GM18520 (cell line): Measurements from ENCODE around the gene PI4KA.
"Not testable (repeated sequence)": the region's sequence is repeated elsewhere in the genome, so short reads cannot be mapped to it uniquely, and the experiment has no call there.

Experiments used
- ATAC-seq: cut with Tn5 transposase; IDR thresholded peaks from one replicate; pipeline ENCODE4 v1.9.1; 2021; ENCODE audit not compliant: unreplicated experiment

PI4KA gene

DNA sequence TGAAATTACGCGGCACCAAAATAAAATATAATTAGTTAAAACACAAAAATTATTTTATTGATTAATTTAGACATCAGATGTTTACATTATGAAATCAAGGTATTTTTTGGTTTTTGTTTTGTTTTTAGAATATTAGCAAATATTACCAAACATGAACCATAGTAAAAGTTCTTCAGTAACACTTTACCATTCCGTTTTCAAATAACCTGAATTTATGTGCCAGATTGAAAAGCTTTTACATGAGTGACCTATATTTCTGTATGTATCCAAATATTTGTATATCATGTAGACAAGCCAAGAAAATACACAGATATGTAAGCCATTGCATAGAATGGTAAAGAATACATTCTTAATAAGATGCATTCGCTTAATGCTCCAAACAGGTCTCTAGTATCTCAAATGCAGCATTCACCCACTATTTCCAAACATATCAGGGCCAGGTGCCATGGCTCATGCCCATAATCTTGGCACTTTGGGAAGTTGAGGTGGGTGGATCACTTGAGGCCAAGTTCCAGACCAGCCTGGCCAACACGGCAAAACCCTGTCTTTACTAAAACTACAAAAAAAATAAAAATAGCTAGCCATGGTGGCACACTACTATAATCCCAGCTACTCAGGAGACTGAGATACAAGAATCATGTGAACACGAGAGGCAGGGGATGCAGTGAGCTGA, 187.1 kb downstream of the PI4KA start:
- no peak for ATAC-seq

- ATAC-seq, result not testable (repeated sequence)
Measured at GRCh38 chr22:20670457-20671261, 188.0 kb downstream of the PI4KA start.

DNA sequence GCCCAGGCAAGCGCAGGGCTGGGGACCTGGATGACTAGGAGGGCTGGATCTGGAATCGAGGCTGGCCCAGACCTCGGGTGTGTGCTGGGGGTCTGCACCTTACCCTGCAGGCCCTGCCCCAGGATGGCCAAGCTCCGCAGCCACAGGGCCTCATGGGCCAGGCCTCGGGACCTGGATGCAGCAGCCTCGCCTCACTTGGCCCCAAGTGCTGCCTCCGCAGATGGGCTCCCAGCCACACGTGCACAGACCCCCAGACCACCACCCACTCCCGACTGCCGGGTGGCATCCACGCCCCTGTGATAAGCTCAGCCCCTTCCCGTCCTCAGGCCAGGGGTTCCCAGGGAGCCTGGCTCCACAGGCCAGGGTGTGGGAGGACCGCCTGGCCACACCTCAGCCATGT, 188.7 kb downstream of the PI4KA start:
- not testable (repeated sequence) for ATAC-seq

DNA sequence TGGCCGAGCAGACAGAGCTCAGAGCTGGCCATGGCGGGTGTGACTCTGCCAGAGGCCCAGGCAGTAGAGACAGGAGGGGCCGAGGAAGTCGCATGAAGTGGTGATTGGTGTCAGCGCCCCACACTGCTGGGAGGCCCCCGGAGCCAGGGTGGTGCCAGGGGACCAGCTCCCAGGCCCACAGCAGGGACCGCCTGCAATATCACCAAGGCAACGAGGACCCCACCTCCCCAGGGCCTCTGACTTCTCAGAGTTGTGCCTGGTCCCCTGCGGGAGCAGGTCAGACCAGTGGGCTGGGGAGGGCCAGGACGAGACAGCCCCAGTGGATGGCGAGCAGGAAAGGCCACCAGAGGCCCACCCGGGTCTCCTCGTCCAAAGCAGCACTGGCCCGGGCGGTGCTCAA, 189.1 kb downstream of the PI4KA start:
- not testable (repeated sequence) for ATAC-seq

DNA sequence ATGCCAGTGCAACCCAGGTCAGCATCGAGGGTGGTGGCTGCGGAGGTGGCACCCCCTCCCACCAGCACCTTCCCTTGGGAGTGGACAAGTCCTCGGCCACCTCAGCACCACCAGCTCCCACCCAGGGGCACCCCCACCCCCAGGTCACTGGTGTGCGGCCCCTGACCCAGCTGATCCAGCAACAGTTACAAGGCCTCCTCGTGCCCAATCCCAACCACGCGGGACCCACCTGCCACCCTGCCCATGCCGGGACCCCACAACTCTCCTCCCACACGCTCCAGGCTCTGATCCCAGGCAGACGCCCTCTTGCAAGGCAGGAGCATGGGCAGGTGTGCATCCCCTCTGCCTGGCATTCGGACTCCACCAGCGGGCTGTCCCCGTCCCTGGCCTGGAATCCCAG, 189.8 kb downstream of the PI4KA start:
- not testable (repeated sequence) for ATAC-seq

GRCh38 chr22:20668226-20668625, 190.4 kb downstream of the PI4KA start:
- ATAC-seq, result not testable (repeated sequence)

- ATAC-seq, result not testable (repeated sequence)
Measured at GRCh38 chr22:20667548-20667947, 191.1 kb downstream of the PI4KA start.

- no peak for ATAC-seq
Measured at GRCh38 chr22:20666560-20666959, 192.1 kb downstream of the PI4KA start.

- ATAC-seq, result no peak
Measured at GRCh38 chr22:20664594-20664959, 194.0 kb downstream of the PI4KA start.

GRCh38 chr22:20663941-20664593, 194.5 kb downstream of the PI4KA start:
- ATAC-seq, result no peak

DNA sequence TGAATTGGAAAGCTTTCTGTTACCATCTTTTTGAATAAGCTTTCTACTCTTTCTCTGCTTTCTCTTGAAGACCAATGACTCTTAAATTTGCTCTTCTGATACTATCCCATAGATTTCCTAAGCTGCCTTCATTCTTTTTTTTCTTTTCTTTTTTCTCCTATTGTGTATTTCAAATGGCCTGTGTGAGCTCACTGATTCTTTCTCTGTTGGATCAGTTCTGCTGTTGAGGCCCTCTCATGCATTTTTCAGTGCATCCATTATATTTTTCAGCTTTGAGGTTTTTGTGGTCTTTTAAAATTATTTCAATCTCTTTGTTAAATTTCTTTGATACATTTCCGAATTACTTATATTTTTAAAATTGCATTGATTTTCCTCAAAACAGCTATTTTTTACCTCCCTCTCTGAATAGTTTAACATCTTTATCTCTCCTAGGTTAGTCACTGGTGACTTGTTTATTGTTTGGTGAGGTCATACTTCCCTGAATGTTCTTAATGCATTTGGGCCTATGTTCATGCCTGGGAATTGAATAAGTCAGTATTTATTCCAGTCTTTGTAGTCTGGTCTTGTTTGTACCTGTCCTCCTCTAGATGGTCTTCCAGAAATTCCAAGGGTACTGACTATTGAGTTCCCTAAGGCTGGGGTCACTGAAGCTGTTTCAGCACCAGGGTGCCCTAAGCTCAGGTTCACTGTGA, 195.3 kb downstream of the PI4KA start:
- ATAC-seq, result no peak

- not testable (repeated sequence) for ATAC-seq
Measured at GRCh38 chr22:20662524-20663036, 196.0 kb downstream of the PI4KA start.

GRCh38 chr22:20661473-20661872, 197.1 kb downstream of the PI4KA start:
- no peak for ATAC-seq

DNA sequence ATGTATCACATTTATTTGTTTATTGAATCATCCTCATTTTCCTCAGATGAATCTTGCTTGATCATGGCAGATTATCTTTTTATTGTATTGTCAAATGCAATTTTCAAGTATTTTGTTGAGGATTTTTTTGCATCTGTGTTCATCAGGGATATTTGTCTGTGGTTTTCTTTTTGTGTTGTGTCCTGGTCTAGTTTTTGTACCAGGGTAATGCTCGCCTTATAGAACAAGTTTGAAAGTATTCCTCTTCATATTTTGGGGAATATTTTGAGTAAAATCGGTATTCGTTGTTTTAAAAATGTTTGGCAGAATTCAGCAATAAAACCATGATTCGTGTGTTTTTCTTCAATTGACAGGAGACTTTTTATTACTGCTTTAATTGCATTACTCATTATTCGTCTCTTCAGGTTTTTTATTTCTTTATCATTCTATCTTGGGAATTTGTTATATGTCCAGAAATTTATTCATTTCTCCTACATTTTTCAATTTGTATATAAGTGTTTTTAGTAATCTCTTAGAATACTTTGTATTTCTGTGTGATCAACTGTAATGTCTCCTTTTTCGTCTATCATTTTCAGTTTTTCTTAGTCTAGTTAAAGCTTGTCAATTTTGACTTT, 198.1 kb downstream of the PI4KA start:
- no peak for ATAC-seq

DNA sequence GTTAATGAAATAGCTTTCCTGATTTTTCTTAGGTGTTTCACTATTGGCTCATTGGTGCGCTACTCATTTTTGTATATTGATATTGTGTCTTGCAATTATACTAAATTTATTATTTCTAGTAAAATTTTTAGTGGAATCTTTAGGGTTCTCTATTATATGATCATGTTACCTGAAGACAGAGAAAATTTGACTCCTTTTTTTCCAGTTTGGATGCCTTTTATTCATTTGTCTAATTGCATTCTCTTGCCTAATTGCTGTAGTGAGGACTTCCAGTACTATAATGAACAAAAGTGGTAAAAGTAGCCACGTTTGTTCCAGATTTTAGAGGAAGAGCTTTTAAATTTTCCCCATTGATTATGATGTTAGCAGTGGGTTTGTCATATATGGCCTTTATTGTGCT, 198.7 kb downstream of the PI4KA start:
- ATAC-seq, result no peak

- no peak for ATAC-seq
Measured at GRCh38 chr22:20659258-20659657, 199.4 kb downstream of the PI4KA start.

DNA sequence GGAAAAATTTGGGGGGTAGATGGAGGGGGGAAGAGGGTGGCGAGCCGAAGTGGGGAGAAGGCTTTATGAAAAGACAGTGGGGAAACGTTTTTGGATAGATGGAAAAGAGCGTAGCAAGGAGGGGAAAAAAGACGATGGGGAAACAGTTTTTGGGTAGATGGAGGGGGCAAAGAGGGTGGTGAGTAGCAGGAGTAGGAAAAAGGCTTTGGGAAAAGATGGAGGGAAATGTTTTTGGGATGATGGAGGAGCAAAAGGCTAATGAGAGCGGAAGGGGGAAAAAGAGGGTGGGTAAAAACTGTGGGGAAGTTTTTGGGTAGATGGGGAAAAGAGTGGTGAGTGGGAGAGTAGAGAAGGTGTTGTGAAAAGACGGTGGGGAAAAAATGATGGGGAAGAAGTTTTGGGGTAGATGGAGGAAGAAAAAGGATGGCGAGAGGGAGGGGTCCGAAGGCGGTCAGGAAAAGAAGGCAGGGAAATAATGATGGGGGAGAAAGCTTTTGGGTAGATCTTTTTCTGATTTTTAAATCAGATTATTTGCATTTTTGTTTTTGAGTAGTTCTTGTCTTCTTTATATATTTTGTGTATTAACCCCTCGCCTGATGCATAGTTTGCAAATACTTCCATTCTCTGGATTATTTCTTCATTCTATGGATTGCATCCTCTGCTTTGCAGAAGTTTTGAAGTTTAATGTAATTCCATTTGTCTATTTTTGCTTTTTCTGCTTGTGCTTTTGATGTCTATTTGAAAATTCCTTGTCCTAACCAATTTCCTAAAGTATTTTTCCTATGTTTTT, 200.0 kb downstream of the PI4KA start:
- no peak for ATAC-seq

- no peak for ATAC-seq
Measured at GRCh38 chr22:20657963-20658362, 200.6 kb downstream of the PI4KA start.
